ENCODE data around the gene SYNDIG1L.
"Not testable (repeated sequence)": the region's sequence is repeated elsewhere in the genome, so short reads cannot be mapped to it uniquely, and the experiment has no call there.

SYNDIG1L gene

DNA sequence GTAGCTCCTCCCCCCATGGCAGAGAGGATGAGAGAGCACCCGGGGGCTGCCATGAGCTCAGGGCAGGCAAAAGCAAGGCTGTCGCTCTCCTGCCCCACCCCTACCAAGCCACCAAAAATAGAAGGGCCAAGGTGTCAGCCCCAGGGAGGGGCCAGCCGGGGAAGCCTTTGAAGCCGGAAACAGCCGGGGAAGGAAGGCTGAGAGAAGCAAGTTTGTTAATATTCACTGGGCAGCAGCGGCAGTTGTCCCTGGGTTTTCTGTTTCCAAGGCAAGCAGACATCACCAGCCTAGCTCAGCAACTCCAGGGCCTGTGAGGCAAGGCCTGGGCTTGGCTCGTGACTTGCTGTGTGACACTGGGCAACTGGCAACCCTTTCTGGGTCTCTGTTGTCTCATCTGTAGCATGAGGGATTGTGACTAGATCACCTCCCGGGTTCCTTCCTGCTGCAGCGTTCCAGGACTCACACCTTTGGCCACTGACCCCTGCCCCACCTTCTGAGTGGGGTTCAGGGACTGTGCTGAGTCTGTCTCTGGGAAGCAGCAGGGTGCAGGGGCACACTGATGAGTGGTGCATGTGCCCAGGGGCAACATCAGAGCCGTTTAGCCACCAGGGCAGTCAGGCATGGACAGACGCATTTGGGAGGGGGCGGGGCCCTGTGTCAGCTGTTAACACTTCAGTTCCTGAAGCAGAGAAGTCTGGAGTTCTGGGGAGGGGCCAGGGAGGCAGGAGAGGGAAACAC lies 24.3 kb downstream of the SYNDIG1L start:
- FAIRE-seq, result no peak

DNA sequence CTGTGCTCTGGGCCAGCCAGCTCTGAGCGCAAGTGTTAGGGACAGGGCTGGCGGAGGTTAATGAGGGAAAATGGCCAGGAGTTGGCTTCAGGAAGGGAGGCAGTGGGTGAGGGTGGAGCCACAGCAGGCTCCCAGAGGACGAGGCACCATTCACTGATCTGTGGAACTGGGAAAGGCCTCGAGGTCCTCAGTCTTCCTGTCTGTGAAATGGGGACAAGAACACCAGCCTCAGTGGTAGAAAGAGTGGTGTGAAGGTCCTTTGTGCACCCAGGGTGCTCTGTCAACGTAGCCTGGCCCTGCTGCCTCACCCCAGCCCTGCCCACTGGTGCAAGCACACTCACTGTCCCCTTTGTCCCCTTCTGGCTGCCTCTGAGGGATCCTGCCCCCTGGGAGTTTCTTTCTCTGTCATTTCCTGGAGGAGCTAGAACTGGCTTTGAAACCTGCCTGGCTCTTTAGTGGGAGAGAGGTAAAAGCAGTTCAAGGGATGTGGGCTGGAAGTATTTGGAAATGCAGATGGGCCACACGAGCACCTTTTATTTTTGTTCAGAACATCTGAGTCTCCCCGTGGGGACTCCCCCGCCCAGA lies 25.0 kb downstream of the SYNDIG1L start:
- FAIRE-seq, result no peak

DNA sequence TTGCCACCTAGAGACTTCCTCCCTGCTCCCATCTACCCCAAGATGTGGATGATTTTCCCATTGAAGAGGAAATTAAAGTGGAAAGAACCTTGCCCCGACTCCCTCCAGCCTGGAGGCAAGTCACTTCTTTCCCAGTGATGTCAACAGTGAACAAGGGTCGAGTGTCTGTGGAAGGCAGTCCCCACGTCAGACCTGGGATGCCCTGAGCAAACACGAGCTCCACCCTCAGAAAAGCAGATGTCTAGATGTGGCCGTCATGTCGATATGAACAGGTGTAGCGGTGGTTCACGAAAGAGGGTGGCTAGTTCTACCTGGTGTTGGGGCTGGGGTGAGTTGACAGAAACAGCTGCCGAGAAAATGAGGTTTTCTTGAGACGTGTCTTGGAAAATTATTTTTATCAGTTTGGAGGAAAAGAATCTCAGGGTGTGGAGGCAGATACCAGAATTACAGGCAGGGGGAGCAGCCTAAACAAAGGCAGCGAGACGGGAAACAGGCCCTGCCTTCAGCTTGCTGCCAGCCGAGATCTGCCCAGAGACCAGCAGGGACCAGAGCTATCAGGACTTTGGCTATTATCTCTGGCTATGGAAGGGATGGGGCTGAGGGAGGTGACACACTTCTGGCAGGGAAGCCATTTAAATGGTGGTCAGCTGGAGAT lies 25.9 kb downstream of the SYNDIG1L start:
- no peak for FAIRE-seq

DNA sequence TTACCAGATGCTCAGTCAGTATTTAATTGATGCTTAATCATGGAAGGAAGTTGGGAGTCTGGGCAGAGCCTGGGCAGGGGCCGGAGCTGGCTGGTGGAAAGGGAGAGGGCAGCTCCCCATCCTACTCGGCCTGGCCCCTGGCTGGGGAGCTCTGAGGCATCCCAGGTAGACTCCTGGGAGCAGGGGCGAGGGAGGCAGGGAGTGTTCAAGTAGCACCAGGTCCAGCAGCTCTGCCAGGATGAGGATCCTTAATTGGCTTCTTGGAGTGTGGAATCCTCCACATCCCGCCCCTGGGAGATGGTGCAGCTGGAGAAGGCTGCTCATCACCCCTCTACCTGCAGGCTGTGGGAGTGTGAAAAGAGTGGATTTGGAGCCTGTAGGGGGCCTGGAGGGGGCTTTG lies 30.9 kb downstream of the SYNDIG1L start:
- no peak for FAIRE-seq

DNA sequence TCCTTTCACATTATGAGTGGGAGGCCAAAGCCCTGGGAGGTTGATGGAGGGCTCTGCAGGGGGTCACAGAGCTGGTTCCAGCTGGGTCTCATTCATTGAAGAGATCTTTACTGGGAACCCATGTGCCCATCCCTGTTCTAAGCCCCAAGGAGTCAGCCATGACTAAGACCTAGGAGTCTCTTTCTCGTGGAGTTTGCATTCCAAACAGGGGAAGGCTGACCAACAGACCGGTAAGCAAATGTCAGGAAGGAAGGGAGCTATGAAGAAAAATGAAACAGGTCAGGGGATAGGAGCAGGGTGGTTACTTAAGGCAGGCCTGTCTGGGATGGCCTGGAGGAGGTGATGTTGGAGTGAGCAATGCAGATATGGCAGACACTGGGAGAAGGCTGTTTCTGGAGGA lies 31.5 kb downstream of the SYNDIG1L start:
- FAIRE-seq, result no peak

DNA sequence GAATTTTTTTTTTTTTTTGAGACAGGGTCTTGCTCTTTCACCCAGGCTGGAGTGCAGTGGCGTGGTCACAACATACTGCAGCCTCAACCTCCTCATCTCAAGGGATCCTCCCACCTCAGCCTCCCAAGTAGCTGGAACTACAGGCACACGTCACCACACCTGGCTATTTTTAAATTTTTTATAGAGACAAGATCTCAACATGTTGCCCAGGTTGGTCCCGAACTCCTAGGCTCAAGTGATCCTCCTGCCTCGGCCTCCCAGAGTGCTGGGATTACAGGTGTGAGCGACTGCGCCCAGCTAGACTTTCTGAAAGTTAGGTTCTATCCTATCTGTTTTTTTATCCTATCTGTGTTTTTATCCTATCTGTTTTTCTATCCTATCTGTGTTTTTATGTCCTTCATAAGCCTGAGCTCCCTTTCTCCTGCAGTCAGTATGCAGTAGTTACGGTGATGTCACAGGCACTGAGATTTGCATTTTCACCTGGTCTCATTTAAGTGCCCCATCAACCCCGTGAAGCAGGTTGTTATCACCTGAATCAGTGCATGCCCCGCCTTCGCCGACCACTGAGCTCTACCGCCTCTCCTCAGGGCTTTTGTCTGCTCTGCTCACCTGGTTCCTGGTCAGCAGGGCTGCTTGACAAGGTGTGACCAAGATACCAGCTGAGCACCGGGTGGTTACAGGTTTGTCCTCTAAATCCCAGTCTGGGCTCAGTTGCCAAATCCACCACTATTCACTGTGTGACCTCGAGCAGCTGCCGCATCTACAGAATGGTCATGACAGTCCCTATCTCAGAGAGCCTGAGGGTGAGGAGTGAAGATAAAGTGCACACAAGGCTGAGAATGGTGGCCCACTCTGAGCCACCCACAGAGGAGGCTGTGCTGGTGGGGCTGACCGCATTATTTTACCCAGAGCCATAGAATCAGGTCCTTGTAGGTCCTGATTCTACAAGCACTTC lies 33.1 kb downstream of the SYNDIG1L start:
- FAIRE-seq, result no peak

DNA sequence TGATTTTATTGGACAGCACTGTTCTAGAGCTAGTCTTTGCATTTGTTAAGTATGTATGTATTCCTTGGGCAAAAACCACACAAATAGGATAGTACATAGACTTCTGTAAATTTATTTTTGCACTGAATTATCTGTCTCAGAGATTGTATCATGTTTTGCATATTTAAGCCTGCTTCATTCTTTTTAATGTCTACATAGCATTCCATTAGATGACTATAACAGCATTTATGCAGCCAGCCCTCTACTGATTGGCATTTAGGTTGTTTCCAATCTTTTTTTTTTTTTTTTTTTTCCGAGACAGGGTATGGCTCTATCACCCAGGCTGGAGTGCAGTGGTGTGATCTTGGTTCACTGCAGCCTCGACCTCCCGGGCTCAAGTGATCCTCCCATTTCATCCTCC lies 34.5 kb downstream of the SYNDIG1L start:
- FAIRE-seq, result no peak

DNA sequence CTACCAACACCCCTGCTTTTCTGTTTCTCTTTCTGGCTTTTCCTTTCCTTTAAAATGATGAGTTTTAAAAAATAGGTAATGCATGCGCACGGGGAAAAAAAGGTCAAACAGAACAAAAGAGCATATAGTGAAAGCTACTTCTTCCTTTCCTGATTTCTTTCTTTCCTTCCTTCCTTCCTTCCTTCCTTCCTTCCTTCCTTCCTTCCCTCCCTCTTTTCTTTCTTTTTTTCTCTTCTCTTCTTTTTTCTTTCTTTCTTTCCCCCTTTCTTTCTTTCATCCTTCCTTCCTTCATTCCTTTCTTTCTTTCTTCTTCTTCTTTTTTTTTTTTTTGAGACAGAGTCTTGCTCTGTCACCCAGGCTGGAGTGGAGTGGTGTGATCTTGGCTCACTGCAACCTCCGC lies 35.5 kb downstream of the SYNDIG1L start:
- not testable (repeated sequence) for FAIRE-seq

DNA sequence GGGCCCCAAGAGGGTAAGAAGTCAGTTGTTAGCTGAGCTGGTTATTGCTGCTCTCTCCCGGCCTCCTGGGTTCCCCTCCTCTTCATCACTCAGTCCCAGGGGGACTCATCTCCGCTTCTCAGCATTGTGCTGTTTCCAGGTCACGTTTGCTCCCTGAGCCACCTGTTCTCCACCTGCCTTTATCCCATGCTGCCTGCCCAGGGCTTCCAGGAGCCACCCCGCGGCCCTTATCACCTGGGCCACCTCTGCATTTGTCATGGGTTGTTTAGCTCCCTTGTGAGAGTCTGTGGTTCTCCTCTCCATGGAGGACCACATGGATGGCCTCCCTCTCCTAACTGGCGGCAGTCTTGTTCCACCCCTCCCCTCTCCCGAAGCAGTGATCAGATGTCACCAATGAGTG lies 36.0 kb downstream of the SYNDIG1L start:
- no peak for FAIRE-seq

DNA sequence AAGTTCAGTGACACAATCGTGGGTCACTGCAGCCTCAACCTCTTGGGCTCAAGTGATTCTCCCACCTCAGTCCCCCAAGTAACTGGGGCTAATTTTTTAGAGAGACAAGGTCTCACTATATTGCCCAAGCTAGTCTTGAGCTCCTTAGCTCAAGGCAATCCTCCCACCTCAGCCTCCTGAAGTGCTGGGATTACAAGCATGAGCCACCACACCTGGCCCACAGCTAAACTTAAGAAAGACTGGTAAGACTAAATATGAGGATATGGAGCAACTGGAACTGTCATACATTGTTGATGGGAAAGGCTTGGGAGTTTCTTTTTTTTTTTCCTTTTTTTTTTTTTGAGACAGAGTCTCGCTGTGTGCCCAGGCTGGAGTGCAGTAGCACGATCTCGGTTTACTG lies 43.8 kb downstream of the SYNDIG1L start:
- FAIRE-seq, result no peak

DNA sequence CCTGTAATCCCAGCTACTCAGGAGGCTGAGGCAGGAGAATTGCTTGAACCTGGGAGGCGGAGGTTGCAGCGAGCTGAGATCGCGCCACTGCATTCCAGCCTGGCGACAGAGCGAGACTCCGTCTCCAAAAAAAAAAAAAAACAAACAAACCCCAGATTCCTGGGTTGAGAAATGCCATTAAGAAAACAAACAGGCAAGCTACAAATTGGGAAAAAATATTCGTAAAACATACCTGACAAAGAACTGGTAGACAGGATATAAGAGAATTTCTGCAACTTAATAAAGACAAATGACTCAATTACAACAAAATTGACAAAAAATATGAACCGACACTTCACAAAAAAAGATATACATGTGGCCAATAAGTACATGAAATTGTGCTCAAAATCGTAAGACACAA lies 44.4 kb downstream of the SYNDIG1L start:
- not testable (repeated sequence) for FAIRE-seq

DNA sequence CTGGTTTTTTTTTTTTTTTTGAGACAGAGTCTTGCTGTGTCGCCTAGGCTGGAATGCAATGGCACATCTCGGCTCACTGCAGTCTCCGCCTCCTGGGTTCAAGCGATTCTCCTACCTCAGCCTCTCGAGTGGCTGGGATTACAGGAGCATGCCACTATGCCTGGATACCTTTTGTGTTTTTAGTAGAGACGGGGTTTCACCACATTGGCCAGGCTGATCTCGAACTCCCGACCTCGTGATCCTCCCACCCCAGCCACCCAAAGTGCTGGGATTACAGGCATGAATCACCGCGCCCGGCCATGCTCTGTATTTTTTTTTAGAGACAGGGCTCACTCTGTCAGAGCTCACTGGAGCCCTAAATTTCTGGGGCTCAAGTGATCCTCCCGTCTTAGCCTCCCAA lies 45.2 kb downstream of the SYNDIG1L start:
- FAIRE-seq, result no peak

DNA sequence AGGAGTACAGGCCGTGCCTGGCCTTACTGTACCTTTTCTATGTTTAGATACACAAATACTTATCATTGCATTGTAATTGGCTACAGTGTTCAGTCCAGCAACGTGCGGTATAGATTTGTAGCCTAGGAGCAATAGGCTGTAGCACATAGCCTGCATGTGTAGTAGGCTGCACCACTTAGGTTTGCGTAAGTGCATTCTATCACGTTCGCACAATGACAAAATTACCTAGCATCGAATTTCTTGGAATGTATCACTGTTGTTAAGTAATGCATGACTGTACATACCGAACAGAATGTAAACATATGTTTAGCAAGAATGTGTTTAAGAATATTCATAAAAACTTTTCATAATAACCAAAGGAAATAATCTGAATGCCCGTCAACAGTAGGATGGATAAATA lies 45.8 kb downstream of the SYNDIG1L start:
- no peak for FAIRE-seq

DNA sequence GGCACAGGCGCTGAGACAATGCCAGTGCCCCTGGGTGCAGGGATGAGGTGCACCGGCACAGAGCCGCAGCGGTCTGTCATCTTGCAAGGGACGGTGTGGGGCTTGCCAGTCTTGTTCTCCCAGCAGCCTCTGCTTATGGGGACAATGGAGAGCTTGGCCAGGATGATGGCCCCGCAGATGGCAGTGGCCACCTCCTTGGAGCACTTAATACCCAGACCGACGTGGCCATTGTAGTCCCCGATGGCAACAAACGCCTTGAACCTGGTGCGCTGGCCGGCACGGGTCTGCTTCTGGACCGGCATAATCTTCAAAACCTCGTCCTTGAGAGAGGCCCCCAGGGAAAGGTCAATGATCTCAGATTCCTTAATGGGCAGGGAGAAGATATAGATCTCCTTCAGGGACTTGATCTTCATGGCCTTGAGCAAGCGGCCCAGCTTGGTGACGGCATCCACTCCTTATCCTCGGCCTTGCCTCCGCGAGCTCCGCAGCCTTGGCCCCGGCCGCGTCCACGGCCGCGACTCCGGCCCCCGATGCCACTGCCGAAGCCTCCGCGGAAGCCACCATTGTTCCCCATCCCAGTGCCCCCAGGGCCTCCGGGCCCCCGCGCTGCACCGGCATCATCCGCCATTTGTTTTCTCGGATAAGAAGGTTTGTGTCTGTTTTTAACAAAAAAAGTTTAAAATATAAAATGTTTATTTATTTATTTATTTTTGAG lies 47.9 kb downstream of the SYNDIG1L start:
- no peak for FAIRE-seq

DNA sequence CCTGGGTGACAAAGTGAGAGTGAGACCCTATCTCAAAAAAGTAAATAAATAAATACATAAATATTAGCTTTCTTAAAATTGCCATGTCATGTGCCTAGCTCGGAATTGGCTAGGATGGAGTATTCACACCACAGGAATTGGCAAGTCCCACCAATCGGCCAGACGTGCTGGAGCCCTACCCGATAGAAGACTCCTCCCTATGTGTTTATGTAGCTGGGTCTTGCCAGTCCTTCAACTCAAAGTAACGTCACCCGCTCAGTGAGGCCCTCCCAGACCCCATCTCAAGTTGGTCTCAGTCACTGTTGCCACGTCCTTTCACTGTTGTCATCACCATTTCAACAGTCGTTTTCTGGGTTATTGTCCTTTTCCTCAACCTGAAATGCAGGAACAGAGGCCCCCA lies 57.6 kb downstream of the SYNDIG1L start:
- FAIRE-seq, result no peak

DNA sequence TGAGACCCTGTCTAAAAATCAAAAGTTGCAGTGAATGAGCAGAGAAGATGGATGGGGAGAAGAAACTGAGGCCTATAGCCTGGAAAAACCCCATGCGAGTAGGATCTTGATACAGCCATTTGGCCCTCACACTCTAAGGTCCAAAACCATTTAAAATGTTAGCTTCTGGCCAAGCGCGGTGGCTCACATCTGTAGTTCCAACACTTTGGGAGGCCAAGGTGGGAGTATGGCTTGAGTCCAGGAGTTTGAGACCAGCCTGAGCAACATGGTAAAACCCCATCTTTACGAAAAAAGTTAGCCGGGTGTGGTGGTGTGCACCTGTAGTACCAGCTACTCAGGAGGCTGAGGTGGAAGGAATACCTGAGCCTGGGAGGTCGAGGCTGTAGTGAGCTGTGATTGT lies 58.0 kb downstream of the SYNDIG1L start:
- no peak for FAIRE-seq

DNA sequence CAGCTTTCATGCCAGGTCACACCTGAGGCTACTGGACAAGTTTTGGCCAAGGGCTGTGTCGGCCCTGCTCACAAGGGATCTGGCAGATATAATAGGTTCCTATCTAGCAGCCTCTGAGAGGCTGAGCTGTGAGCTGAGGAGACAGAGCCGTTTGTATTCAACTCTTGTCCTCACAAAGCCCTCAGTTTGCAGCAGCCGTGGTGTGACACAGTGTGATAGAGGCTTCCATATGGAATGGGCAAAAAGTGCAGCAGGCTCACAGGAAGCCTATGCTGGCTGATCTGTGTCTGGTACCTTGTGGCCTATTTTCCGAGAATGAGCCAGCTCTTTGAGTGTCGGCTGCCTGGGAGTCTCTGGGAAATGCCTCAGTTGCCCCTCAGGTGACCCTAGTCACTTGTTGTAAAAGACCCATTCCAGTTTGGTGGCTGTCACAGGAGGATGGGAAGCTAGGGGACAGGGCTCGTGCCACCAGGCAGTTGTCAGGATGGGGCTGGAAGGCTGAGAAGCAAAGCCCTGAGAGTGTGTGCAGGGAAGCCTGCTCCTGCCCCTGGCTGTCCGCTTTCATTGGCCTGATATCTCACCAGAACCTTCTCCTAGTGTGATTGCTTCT lies 61.6 kb downstream of the SYNDIG1L start:
- no peak for FAIRE-seq

DNA sequence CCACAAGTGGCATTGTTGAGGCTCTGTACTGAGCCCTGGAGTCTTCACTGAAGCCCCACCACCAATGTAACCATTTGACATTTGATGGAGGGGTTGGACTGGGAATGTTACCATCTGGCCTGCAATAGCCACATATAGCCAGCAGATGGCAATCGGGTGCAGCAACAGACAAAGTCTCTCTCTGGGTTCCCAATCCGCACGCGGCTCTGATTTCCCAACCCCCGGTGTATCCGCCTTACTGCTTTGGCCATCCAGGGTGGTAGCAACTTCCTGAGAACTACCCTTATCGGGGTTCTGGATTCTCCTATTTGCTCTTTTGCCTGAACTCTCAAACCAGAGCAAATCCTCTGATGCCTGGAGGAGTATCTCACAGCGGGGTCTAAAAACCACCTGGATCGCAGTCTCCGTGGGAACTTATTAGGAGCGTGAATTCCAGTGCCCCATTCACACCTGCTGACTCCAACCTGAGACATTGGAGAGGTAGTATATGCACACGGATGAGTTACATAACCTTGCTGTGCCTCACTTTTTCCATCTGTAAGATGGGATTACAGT lies 63.6 kb downstream of the SYNDIG1L start:
- peak; percentile 58 for FAIRE-seq

DNA sequence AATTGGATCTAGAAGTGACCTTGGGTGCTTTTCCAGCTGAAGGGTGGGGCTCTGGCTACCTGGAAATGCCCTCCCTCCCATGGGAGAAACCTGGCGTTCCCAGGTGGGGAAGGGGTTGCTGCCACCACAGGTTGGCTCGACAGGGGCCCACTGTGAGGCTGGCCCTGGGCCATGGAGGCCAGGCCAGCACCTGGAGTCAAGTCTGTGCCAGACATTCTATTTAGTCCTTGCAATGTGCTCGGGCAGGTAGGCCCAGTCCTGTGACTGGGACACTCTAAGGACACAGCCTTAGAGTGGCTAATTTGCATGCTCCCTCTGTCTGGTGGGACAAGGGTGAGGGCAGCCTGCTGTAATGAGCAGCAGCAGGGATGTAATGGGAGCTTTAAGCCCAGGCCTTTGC lies 65.8 kb downstream of the SYNDIG1L start:
- no peak for FAIRE-seq

DNA sequence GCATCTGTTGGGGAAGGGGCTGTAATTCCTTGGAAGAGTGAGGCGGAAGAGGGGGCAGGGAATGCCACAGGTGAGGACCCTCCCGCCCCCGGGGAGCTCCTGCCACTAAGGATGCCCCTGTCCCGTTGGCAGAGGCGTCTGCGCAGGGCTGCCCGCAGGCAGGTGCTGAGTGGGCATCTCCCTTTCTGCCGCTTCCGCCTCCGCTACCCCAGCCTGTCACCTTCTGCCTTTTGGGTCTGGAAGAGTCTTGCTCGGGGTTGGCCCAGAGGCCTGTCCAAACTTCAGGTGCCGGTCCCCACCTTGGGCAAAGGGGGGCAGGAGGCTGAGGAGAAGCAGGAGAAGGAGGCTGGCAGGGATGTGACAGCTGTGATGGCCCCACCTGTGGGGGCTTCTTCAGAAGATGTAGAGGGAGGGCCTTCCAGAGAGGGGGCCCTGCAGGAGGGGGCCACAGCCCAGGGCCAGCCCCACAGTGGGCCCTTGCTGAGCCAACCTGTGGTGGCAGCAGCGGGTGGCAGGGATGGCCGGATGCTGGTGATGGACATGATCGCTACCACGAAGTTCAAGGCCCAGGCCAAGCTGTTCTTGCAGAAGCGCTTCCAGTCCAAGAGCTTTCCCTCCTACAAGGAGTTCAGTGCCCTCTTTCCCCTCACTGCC lies 67.7 kb downstream of the SYNDIG1L start:
- no peak for FAIRE-seq

DNA sequence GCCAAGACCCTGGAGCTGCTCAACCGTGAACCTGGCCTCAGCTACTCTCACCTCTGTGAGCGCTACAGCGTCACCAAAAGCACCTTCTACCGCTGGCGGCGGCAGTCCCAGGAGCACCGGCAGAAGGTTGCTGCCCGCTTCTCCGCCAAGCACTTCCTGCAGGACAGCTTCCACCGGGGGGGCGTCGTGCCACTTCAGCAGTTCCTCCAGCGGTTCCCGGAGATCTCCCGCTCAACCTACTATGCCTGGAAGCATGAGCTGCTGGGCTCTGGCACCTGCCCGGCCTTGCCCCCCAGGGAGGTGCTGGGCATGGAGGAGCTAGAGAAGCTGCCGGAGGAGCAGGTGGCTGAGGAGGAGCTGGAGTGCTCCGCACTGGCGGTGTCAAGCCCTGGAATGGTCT lies 68.4 kb downstream of the SYNDIG1L start:
- no peak for FAIRE-seq

All from TTC549 (cell line).